Loucy (cell line): ENCODE measurements around the gene ZNF493.

Source experiments
- EZH2phosphoT487 ChIP-seq: fragments of 200-600 bp; IDR thresholded peaks from 2 replicates; pipeline ENCODE4 v1.6.1; 2018; ENCODE audit warnings: antibody characterized with exemption, mild to moderate bottlenecking, moderate library complexity, borderline replicate concordance
- TF ChIP-seq, protein P1 (sequence below): fragments of 200-600 bp; sonication (generic); conservative IDR thresholded peaks from 2 replicates; pipeline ENCODE4 v1.5.1; 2014; ENCODE audit warnings: mild to moderate bottlenecking, antibody characterized with exemption, low read length

DNA sequence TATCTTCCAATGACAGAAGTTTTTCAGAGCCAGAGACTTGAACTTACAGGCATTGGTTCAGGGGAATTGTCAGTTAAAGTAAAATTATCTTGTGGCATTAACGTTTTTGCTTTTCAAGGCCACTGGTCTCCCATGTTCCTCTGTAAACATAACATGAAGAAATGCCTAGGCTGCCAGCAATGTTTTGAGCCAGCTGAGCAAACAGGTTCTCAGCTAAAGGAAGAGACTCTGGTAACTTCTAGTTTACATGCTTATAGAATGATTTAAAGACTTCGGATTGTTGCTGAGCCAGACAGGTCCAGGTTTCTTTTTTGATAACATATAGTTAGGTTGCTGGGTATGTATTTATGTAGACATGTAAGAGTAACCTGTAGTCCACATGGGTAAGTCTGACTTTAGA is 35.7 kb downstream of the ZNF493 start:
- TF ChIP-seq, protein P1, sequence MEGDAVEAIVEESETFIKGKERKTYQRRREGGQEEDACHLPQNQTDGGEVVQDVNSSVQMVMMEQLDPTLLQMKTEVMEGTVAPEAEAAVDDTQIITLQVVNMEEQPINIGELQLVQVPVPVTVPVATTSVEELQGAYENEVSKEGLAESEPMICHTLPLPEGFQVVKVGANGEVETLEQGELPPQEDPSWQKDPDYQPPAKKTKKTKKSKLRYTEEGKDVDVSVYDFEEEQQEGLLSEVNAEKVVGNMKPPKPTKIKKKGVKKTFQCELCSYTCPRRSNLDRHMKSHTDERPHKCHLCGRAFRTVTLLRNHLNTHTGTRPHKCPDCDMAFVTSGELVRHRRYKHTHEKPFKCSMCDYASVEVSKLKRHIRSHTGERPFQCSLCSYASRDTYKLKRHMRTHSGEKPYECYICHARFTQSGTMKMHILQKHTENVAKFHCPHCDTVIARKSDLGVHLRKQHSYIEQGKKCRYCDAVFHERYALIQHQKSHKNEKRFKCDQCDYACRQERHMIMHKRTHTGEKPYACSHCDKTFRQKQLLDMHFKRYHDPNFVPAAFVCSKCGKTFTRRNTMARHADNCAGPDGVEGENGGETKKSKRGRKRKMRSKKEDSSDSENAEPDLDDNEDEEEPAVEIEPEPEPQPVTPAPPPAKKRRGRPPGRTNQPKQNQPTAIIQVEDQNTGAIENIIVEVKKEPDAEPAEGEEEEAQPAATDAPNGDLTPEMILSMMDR: no peak
- TF ChIP-seq EZH2phosphoT487: no peak
